Gastrocnemius medialis (tissue), 4 donors: ENCODE measurements around the gene PNPO. TPM values are rescaled to one million over a fixed set of nuclear protein-coding genes. Genes with fewer than 3 reads are reported as not detected.

ENCODE experiments used
- ATAC-seq, 2 donors: fragments of 150-250 bp; one replicate each; pipeline ENCODE4 v1.9.1; 2016
- DNase-seq, 2 donors: peaks; one replicate each; pipeline ENCODE4 v3.0.0-alpha.2; 2019
- H3K27ac ChIP-seq, 4 donors: fragments of 200-600 bp; sonication (generic); 1 replicate in 1 of 4; 2 replicates in 3 of 4; pipeline ENCODE4 v1.5.1; 2016 to 2018; ENCODE audit warnings: mild to moderate bottlenecking in 2 of 4, moderate library complexity in 1 of 4
- H3K27me3 ChIP-seq, 3 donors: fragments of 200-600 bp; sonication (generic) in 2 of 3; 1 replicate in 1 of 3; 2 replicates in 2 of 3; pipeline versions ENCODE4 v1.5.1 to v1.6.0; 2016 to 2019; ENCODE audit warnings: mild to moderate bottlenecking in 1 of 3, moderate library complexity in 1 of 3
- H3K36me3 ChIP-seq, 2 donors: fragments of 200-600 bp; sonication (generic) in 1 of 2; one replicate each; pipeline ENCODE4 v1.5.1; 2017 to 2018
- H3K4me1 ChIP-seq, 2 donors: fragments of 200-600 bp; sonication (generic) in 1 of 2; one replicate each; pipeline ENCODE4 v1.5.1; 2016 to 2017; ENCODE audit warnings: mild to moderate bottlenecking in 2 of 2
- H3K4me3 ChIP-seq, 4 donors: fragments of 200-600 bp; sonication (generic) in 3 of 4; 1 replicate in 1 of 4; 2 replicates in 3 of 4; pipeline ENCODE4 v1.5.1; 2016 to 2019; ENCODE audit warnings: mild to moderate bottlenecking in 2 of 4
- H3K9me3 ChIP-seq, 3 donors: fragments of 200-600 bp; sonication (generic) in 2 of 3; 1 replicate in 1 of 3; 2 replicates in 2 of 3; pipeline ENCODE4 v1.5.1; 2016 to 2019
- POLR2A ChIP-seq, 2 donors: fragments of 450-650 bp; IDR thresholded peaks; one replicate each; pipeline ENCODE4 v1.6.1; 2017; ENCODE audit warnings: antibody characterized with exemption in 2 of 2, mild to moderate bottlenecking in 2 of 2, moderate library complexity in 2 of 2
- in situ Hi-C, 4 donors: fragments of 200-750 bp; cut with MboI; loops; one replicate each; pipeline versions ENCODE4 v1.15.0 to v1.8.0; 2017; ENCODE audit warnings: low sequenced_read_pairs in 4 of 4
- intact Hi-C: fragments of 100-400 bp; cut with DNase I; formaldehyde crosslinking; loops from one replicate; pipeline ENCODE4 v1.15.1; 2023; ENCODE audit warnings: low total_unique reads
- total RNA-seq, 4 donors: library from RNA; depleted of rRNA; stranded (reverse); fragments of >200 nt; gene quantifications; one replicate each; pipeline versions ENCODE4 v1.1.0 to v1.2.3, GENCODE V29; 2016
- TF ChIP-seq, protein P1 (sequence below), 5 experiments: fragments of 450-650 bp in 3 of 5; fragments of 200-600 bp in 2 of 5; sonication (generic) in 2 of 5; IDR thresholded peaks in 4 of 5; conservative IDR thresholded peaks in 1 of 5; 1 replicate in 4 of 5; 2 replicates in 1 of 5; pipeline ENCODE4 v1.5.1; 2016 to 2019; ENCODE audit warnings: antibody characterized with exemption in 5 of 5, mild to moderate bottlenecking in 3 of 5, moderate library complexity in 3 of 5

PNPO gene
- total RNA-seq, 4 donors from 2014 or later, result 27.9 to 64.0 (median 41.5) TPM

DNA sequence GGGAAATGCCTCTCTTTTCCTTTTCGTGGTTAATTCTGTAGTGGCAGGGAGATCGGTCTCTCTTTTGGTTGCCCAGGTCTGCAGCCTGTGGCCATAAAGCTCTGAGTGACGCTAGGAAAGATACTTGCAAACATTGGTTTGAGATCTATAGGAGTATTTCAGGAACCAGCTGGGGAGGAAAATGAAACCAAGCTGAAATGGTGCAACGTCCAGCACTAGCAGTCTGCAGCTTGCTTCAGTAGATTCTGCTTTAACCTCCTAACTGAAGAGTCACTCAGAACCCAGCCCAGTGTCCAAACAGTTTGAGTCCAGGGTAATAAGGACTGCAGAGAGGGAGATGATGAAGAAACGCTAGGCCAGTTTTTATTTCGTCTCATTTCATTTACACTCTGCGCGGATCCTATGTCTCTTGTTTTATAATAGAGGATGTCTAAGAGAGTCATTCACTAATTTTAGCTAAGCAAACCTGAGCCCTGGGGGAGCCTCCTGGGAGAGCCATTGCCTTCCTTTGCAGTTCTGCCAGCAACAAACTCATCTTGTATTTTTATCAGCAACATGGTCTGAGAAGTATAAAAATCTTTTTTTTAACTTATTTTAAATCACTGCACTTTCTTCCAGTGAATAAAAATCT, 33.3 kb upstream of the PNPO start:
- Histone ChIP-seq H3K9me3 (no peaks in the 10 kb centered on the region), H3K36me3 (no peaks in the 10 kb centered on the region), H3K27ac (peak overlapping the region; percentile 86 to 97 (median 90)), H3K27me3 (no peaks in the 10 kb centered on the region), H3K4me1 (peaks cover 63 to 82% of the 10 kb centered on the region in 2 donors), H3K4me3 (peak overlapping the region; percentile 18 to 37 (median 30))
- intact Hi-C loops (loop anchor here (2.0 kb wide), 1 partner anchor 33 kb away; the partner anchor contains the start of gene PNPO), in situ Hi-C loops (no loop called here)
- peak; percentile 90 to 92 for ATAC-seq
- DNase-seq, result peak; percentile 50 to 83
- no peak for TF ChIP-seq POLR2A (IDR thresholded peaks at IDR 0.05)
- TF ChIP-seq, protein P1, sequence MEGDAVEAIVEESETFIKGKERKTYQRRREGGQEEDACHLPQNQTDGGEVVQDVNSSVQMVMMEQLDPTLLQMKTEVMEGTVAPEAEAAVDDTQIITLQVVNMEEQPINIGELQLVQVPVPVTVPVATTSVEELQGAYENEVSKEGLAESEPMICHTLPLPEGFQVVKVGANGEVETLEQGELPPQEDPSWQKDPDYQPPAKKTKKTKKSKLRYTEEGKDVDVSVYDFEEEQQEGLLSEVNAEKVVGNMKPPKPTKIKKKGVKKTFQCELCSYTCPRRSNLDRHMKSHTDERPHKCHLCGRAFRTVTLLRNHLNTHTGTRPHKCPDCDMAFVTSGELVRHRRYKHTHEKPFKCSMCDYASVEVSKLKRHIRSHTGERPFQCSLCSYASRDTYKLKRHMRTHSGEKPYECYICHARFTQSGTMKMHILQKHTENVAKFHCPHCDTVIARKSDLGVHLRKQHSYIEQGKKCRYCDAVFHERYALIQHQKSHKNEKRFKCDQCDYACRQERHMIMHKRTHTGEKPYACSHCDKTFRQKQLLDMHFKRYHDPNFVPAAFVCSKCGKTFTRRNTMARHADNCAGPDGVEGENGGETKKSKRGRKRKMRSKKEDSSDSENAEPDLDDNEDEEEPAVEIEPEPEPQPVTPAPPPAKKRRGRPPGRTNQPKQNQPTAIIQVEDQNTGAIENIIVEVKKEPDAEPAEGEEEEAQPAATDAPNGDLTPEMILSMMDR (IDR thresholded peaks at IDR 0.05 in 4 of 5, conservative IDR thresholded peaks at IDR 0.05 in 1 of 5), result no peak

- H3K4me3 ChIP-seq, result no peak overlapping the region
- no peak for ATAC-seq
- intact Hi-C loops, result no loop called here
- DNase-seq, result no peak
- peaks cover 30 to 39% of the 10 kb centered on the region in 2 donors for H3K4me1 ChIP-seq
- H3K36me3 ChIP-seq, result peaks cover 0 to 12% of the 10 kb centered on the region in 2 donors
- TF ChIP-seq, protein P1 (IDR thresholded peaks at IDR 0.05 in 4 of 5, conservative IDR thresholded peaks at IDR 0.05 in 1 of 5), result no peak
- TF ChIP-seq POLR2A (IDR thresholded peaks at IDR 0.05), result no peak
- in situ Hi-C loops, result no loop called here
- peak overlapping the region in 1 of 4 donors; percentile 71 for H3K27ac ChIP-seq
- H3K9me3 ChIP-seq, result no peaks in the 10 kb centered on the region
- H3K27me3 ChIP-seq, result no peaks in the 10 kb centered on the region
Measured at GRCh38 chr17:47913050-47913449, 28.3 kb upstream of the PNPO start.

GRCh38 chr17:47914306-47914948, 26.9 kb upstream of the PNPO start:
- DNase-seq, result peak; percentile 24 to 61
- H3K27ac ChIP-seq, result peak overlapping the region; percentile 60 to 74 (median 68)
- no peaks in the 10 kb centered on the region for H3K9me3 ChIP-seq
- H3K36me3 ChIP-seq, result peaks cover 0 to 12% of the 10 kb centered on the region in 2 donors
- TF ChIP-seq, protein P1 (IDR thresholded peaks at IDR 0.05 in 4 of 5, conservative IDR thresholded peaks at IDR 0.05 in 1 of 5), result no peak
- no peak for TF ChIP-seq POLR2A (IDR thresholded peaks at IDR 0.05)
- in situ Hi-C loops (no loop called here), intact Hi-C loops (no loop called here)
- peaks cover 18 to 26% of the 10 kb centered on the region in 2 donors for H3K4me1 ChIP-seq
- no peaks in the 10 kb centered on the region for H3K27me3 ChIP-seq
- ATAC-seq, result peak; percentile 86 to 90
- H3K4me3 ChIP-seq, result no peak overlapping the region

DNA sequence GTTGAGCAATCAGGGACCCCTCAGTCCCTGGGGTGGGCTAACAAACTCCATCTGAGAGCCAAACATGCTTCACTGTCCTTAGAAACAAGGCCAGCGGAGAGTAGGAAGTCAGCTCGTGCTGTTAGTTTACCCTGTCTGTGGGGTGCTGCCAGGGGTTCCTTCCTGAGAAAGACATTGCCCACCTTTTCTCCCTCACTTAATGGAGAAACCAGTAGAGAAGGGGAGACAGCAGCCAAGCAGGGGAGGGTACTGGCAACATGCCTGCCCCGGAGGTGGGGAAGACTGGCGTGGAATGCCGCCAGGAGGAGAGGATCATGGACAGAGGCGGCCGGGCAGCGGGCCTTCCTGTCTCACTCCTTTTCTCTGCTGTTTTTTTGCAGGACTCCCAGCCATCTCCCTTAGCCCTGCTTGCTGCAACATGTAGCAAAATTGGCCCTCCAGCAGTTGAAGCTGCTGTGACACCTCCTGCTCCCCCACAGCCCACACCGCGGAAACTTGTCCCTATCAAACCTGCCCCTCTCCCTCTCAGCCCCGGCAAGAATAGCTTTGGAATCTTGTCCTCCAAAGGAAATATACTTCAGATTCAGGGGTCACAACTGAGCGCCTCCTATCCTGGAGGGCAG, 25.5 kb upstream of the PNPO start:
- TF ChIP-seq, protein P1 (IDR thresholded peaks at IDR 0.05 in 4 of 5, conservative IDR thresholded peaks at IDR 0.05 in 1 of 5), result no peak
- no peak for TF ChIP-seq POLR2A (IDR thresholded peaks at IDR 0.05)
- in situ Hi-C loops, result no loop called here
- Histone ChIP-seq H3K27me3 (no peaks in the 10 kb centered on the region), H3K27ac (peak overlapping the region; percentile 41 to 71 (median 62)), H3K9me3 (no peaks in the 10 kb centered on the region), H3K4me3 (no peak overlapping the region), H3K36me3 (peaks cover 0 to 12% of the 10 kb centered on the region in 2 donors), H3K4me1 (peaks cover 11 to 15% of the 10 kb centered on the region in 2 donors)
- no peak for ATAC-seq
- no peak for DNase-seq
- intact Hi-C loops, result no loop called here
